A673 (cell line): ENCODE measurements around the gene SNCB. TPM values are rescaled to one million over a fixed set of nuclear protein-coding genes. Genes with fewer than 3 reads are reported as not detected.
A peak's percentile ranks its signal among the peaks of the same experiment; 100 is the strongest.

Experiments used
- Bru-seq: library from RNA; stranded (reverse); fragments of 400-500 nt; gene quantifications from one replicate; lab custom pipeline; 2021; lab: Mats Ljungman, UMichigan
- BruChase-seq, 2 experiments: library from RNA; stranded (reverse); fragments of 400-500 nt; gene quantifications; one replicate each; lab custom pipeline; 2021; lab: Mats Ljungman, UMichigan
- BruUV-seq: library from RNA; stranded (reverse); fragments of 400-500 nt; replicated peaks from 2 replicates; lab custom pipeline; 2021; lab: Mats Ljungman, UMichigan
- CTCF ChIA-PET: fragments of 300-600 bp; sonication (Branson Sonifier 250); formaldehyde crosslinking; loops from one replicate; lab custom pipeline; 2022; ENCODE audit warnings: antibody characterized with exemption; lab: Charles Lee
- POLR2A ChIA-PET: fragments of 300-600 bp; sonication (Branson Sonifier 250); formaldehyde crosslinking; loops from one replicate; lab custom pipeline; 2022; ENCODE audit warnings: antibody characterized with exemption; ENCODE audit not compliant: low non-redundant PET; lab: Charles Lee
- DNase-seq: peaks from one replicate; pipeline ENCODE4 v3.0.0-alpha.2; 2015; ENCODE audit warnings: low spot score
- H3K27ac ChIP-seq: fragments of 200-600 bp; sonication (generic); 2 replicates; pipeline ENCODE4 v1.5.1; 2016; ENCODE audit warnings: mixed run types, low read depth, mild to moderate bottlenecking, mixed read lengths, antibody characterized with exemption, low read length; ENCODE audit not compliant: poor library complexity, severe bottlenecking
- H3K27me3 ChIP-seq: fragments of 200-600 bp; sonication (generic); replicated peaks from 2 replicates; pipeline ENCODE4 v1.6.1; 2017; ENCODE audit warnings: mixed run types, low read depth, mild to moderate bottlenecking, mixed read lengths, antibody characterized with exemption, low read length; ENCODE audit not compliant: insufficient read depth, poor library complexity
- H3K36me3 ChIP-seq: fragments of 200-600 bp; sonication (generic); 2 replicates; pipeline ENCODE4 v1.6.1; 2016; ENCODE audit warnings: mixed run types, mild to moderate bottlenecking, mixed read lengths, antibody characterized with exemption, low read length; ENCODE audit not compliant: insufficient read depth, poor library complexity, severe bottlenecking
- H3K4me1 ChIP-seq: fragments of 200-600 bp; sonication (generic); 2 replicates; pipeline ENCODE4 v1.6.1; 2017; ENCODE audit warnings: mixed run types, mild to moderate bottlenecking, mixed read lengths, antibody characterized with exemption, low read length; ENCODE audit not compliant: insufficient read depth, poor library complexity, severe bottlenecking
- H3K4me3 ChIP-seq: fragments of 200-600 bp; sonication (generic); 2 replicates; pipeline ENCODE4 v1.5.1; 2016; ENCODE audit warnings: low read depth, mixed run types, mild to moderate bottlenecking, mixed read lengths, low read length; ENCODE audit not compliant: poor library complexity, severe bottlenecking
- H3K9me3 ChIP-seq: fragments of 200-600 bp; sonication (generic); 2 replicates; pipeline ENCODE4 v1.6.1; 2016; ENCODE audit warnings: mixed run types, low read depth, mild to moderate bottlenecking, mixed read lengths, antibody characterized with exemption, low read length; ENCODE audit not compliant: poor library complexity, severe bottlenecking
- EZH2 ChIP-seq: fragments of 200-600 bp; sonication (generic); IDR thresholded peaks from 2 replicates; pipeline ENCODE4 v1.6.1; 2017; ENCODE audit warnings: borderline replicate concordance, low read depth, mild to moderate bottlenecking, mixed read lengths, antibody characterized with exemption, low read length; ENCODE audit not compliant: poor library complexity, severe bottlenecking
- intact Hi-C: fragments of 100-400 bp; cut with micrococcal nuclease; formaldehyde crosslinking; loops from one replicate; pipeline ENCODE4 v1.10.0; 2022; ENCODE audit not compliant: unreplicated experiment
- long read RNA-seq: library from polyadenylated mRNA; stranded (forward); transcript quantifications from one replicate; pipeline ENCODE4 v2.0.0, GENCODE V29; 2022
- total RNA-seq: library from RNA; stranded (reverse); gene quantifications from 2 replicates; pipeline ENCODE4 v1.2.3, GENCODE V29; 2021
- TF ChIP-seq, protein P1 (sequence below): fragments of 300-800, 200-600 bp; sonication (generic); conservative IDR thresholded peaks from 2 replicates; pipeline ENCODE4 v1.5.1; 2017; ENCODE audit warnings: low read depth, mild to moderate bottlenecking, antibody characterized with exemption, low read length, moderate library complexity, mixed read lengths

The SNCB gene
- total RNA-seq (not detected in 2 replicates), Bru-seq, nascent RNA (not detected), BruChase-seq, experiment 1, labeled RNA remaining after a 2-hour chase (percentile 8 among the genes with signal in this experiment), BruChase-seq, experiment 2, labeled RNA remaining after a 6-hour chase (not detected)
- long read RNA-seq, result 0 reads

DNA sequence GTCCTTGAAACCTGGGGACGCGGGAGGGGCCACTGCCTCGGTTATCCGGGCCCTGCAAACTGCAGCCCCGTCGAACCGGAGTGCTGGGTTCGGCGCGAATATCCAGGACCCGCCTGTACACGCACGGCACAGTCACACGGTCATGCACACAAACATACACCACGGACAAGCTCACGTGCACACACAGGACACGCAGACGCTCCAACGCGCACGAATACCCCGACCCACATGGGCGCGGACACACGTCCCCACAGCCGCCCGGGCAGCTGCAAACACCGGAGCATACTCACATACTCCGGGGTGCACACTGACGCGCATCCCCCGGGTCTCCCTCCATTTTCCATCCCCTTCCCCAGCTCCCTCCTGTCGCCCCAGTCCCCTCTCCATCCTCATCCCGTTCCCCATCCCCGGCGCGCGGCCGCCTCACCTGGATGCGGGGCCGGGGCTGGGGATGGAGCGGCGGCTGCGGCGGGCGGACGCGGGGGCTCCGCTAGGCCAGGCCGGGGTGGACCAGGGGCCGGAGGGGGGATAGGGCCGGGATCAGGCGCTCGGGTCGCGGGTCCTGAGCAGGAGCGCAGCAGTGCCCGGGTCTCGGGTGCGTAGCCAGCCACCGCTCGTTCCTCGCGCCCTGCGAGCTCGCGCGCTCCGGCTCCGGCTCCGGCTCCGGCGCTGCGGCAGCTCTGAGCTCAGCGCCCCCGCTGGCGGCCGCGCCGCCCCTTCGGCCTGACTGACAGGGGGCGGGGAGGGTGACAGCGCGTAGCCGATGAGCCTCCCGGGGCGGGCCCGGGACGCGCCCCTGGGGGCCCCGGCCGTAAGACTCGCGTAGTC is at the start of gene SNCB, which contains the start of gene EIF4E1B:
Gene SNCB (minus strand): TSS at position 682 of the 828 bp plus-strand sequence. CDS start 880 bp downstream, outside the sequence.
Gene EIF4E1B (plus strand): TSS at position 823 of the 828 bp plus-strand sequence. CDS start 12,113 bp downstream, outside the sequence.
- CTCF ChIA-PET, result no interaction called here
- POLR2A ChIA-PET, result no interaction called here
- Histone ChIP-seq H3K9me3 (no peaks in the 10 kb centered on the region), H3K27me3 (peaks cover 20% of the 10 kb centered on the region), H3K27ac (no peak within 1 kb of the TSS), H3K4me3 (peak within 1 kb of the TSS; percentile 43), H3K4me1 (peaks cover 25% of the 10 kb centered on the region), H3K36me3 (no peaks in the 10 kb centered on the region)
- TF ChIP-seq, protein P1, sequence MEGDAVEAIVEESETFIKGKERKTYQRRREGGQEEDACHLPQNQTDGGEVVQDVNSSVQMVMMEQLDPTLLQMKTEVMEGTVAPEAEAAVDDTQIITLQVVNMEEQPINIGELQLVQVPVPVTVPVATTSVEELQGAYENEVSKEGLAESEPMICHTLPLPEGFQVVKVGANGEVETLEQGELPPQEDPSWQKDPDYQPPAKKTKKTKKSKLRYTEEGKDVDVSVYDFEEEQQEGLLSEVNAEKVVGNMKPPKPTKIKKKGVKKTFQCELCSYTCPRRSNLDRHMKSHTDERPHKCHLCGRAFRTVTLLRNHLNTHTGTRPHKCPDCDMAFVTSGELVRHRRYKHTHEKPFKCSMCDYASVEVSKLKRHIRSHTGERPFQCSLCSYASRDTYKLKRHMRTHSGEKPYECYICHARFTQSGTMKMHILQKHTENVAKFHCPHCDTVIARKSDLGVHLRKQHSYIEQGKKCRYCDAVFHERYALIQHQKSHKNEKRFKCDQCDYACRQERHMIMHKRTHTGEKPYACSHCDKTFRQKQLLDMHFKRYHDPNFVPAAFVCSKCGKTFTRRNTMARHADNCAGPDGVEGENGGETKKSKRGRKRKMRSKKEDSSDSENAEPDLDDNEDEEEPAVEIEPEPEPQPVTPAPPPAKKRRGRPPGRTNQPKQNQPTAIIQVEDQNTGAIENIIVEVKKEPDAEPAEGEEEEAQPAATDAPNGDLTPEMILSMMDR, result no peak
- no peak for TF ChIP-seq EZH2
- DNase-seq, result peak; percentile 58
- intact Hi-C loops, result no loop called here
- BruUV-seq, result no TSS peak

DNA sequence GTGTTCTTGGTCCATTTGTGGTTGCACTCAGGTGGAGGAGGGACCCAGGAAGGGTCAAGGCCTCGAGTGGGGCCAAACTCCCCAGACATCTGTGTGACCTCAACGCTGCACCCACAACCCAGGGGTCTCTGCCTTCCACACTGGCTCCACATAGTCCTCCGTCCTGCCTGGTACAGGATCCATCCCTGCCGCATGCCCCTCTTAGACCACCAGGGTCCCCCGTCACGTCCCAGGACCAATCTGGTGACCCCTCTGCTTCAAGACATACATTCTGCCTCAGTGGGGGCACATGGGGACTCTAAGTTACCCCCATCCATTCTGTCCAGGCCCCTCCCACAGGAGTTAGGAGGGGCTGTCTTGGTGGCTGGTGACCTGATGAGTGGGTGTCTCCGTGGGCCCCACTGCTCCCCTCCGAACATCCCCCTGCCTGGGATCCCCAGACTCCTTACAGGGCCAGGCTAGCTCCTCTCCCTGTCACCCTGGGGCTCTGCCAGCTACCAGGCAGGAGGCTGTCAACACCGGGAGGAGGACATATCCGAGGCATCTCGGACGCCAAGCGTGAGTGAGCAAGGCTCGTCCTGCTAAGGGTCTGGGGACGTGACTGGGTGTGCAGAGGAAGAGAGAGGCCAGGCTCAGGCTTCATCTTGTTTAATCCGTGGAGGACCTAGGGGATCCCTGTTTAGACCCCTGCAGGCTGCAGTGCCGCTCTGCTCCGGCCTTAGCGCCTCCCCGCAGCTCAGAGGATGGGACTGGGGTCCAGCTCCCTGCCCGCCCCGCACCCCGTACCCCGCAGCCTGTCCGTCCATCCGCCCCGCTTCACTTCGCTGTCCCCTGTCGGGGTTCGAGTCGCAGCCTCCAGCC is 49.3 kb upstream of the SNCB start:
- Histone ChIP-seq H3K36me3 (no peaks in the 10 kb centered on the region), H3K27ac (no peak overlapping the region), H3K27me3 (no peaks in the 10 kb centered on the region), H3K9me3 (no peaks in the 10 kb centered on the region), H3K4me3 (no peak overlapping the region), H3K4me1 (peaks cover 15% of the 10 kb centered on the region)
- BruUV-seq, result no TSS peak
- ChIA-PET CTCF (no interaction called here), POLR2A (no interaction called here)
- no peak for DNase-seq
- TF ChIP-seq, protein P1, result no peak
- TF ChIP-seq EZH2, result no peak
- intact Hi-C loops, result no loop called here

DNA sequence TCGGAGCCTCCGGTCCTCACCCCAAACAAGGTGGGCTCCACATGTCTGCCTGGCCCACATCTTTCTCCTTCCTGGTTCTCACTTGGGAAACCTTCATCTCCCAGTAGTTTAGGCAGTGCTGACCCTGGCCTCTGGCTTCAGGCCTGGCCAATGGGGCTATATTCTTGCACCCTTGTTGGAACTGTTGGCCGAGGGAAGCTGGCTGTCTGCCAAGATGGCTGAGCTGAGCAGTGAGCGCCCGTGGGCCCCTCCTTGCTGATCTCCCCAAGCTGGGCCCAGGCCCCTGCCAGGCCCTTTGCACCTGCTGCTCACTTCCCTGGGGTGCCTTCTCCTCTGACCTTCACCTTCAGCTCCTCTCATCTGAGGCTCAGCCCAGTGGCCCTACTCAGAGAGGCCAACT is 48.2 kb upstream of the SNCB start:
- TF ChIP-seq EZH2, result no peak
- TF ChIP-seq, protein P1, result no peak
- no peaks in the 10 kb centered on the region for H3K27me3 ChIP-seq
- no peak overlapping the region for H3K27ac ChIP-seq
- no peaks in the 10 kb centered on the region for H3K9me3 ChIP-seq
- intact Hi-C loops, result no loop called here
- no peak overlapping the region for H3K4me3 ChIP-seq
- no peaks in the 10 kb centered on the region for H3K36me3 ChIP-seq
- H3K4me1 ChIP-seq, result peaks cover 15% of the 10 kb centered on the region
- ChIA-PET POLR2A (no interaction called here), CTCF (no interaction called here)
- DNase-seq, result no peak
- no TSS peak for BruUV-seq
